Activated CD4-positive, alpha-beta T cell treated with anti-CD3 and anti-CD28 coated beads, Interleukin-2, amount 10 ng/mL, durations not matched to agents 24 days and 14 days (primary cell): ENCODE data around the gene FOXK1. TPM values are rescaled to one million over a fixed set of nuclear protein-coding genes. Genes with fewer than 3 reads are reported as not detected.

ENCODE experiments used
- DNase-seq: peaks from one replicate; pipeline ENCODE4 v3.0.0; 2022
- H3K27ac Mint-ChIP-seq: one replicate; pipeline ENCODE4 v1.8.0; 2022; ENCODE audit warnings: mild to moderate bottlenecking, mixed read lengths
- H3K27me3 Mint-ChIP-seq: one replicate; pipeline ENCODE4 v1.8.0; 2022; ENCODE audit warnings: mixed read lengths
- H3K36me3 Mint-ChIP-seq: one replicate; pipeline ENCODE4 v1.8.0; 2022; ENCODE audit warnings: low read depth, mild to moderate bottlenecking, mixed read lengths
- H3K4me1 Mint-ChIP-seq: one replicate; pipeline ENCODE4 v1.8.0; 2021; ENCODE audit warnings: mixed read lengths
- H3K4me3 Mint-ChIP-seq: one replicate; pipeline ENCODE4 v1.8.0; 2022; ENCODE audit warnings: mild to moderate bottlenecking, moderate library complexity, mixed read lengths
- H3K9me3 Mint-ChIP-seq: one replicate; pipeline ENCODE4 v1.8.0; 2021; ENCODE audit warnings: mixed read lengths
- intact Hi-C: fragments of 100-400 bp; cut with micrococcal nuclease; formaldehyde crosslinking; loops from one replicate; pipeline ENCODE4 v1.15.1; 2023
- total RNA-seq: library from RNA; stranded (reverse); gene quantifications from 2 replicates; pipeline ENCODE4 v1.2.3, GENCODE V29; 2022

FOXK1 gene
- total RNA-seq, 1 donor from 2014 or later: 36.6 TPM

GRCh38 chr7:4742852-4743251 is 60.8 kb downstream of the FOXK1 start:
- Mint-ChIP-seq H3K27me3 (no peaks in the 10 kb centered on the region), H3K27ac (peak overlapping the region; percentile 94), H3K4me1 (peaks cover 70% of the 10 kb centered on the region), H3K9me3 (no peaks in the 10 kb centered on the region), H3K36me3 (peaks cover 32% of the 10 kb centered on the region), H3K4me3 (no peak overlapping the region)
- intact Hi-C loops: no loop called here
- DNase-seq: no peak

- Mint-ChIP-seq H3K27ac (peak overlapping the region; percentile 94), H3K4me3 (peak overlapping the region; percentile 89), H3K4me1 (peaks cover 66% of the 10 kb centered on the region), H3K36me3 (peaks cover 40% of the 10 kb centered on the region), H3K27me3 (no peaks in the 10 kb centered on the region), H3K9me3 (no peaks in the 10 kb centered on the region)
- DNase-seq: peak; percentile 95
- intact Hi-C loops: loop anchor here (1.0 kb wide), 3 partner anchors 19 to 103 kb away; no protein-coding TSS in a partner anchor
These were observed 62.5 kb downstream of the FOXK1 start for GRCh38 chr7:4744391-4745264.

- H3K4me3 Mint-ChIP-seq: peak overlapping the region; percentile 89
- H3K4me1 Mint-ChIP-seq: peaks cover 63% of the 10 kb centered on the region
- no peak for DNase-seq
- H3K27ac Mint-ChIP-seq: peak overlapping the region; percentile 94
- peaks cover 37% of the 10 kb centered on the region for H3K36me3 Mint-ChIP-seq
- intact Hi-C loops: loop anchor here (1.0 kb wide), 2 partner anchors 61 to 104 kb away; no protein-coding TSS in a partner anchor
- no peaks in the 10 kb centered on the region for H3K27me3 Mint-ChIP-seq
- H3K9me3 Mint-ChIP-seq: no peaks in the 10 kb centered on the region
These were observed 63.3 kb downstream of the FOXK1 start for GRCh38 chr7:4745265-4745919.

- Mint-ChIP-seq H3K27me3 (no peaks in the 10 kb centered on the region), H3K4me1 (peaks cover 63% of the 10 kb centered on the region), H3K4me3 (peak overlapping the region; percentile 89), H3K36me3 (peaks cover 34% of the 10 kb centered on the region), H3K27ac (peak overlapping the region; percentile 94), H3K9me3 (no peaks in the 10 kb centered on the region)
- DNase-seq: peak; percentile 80
- intact Hi-C loops: loop anchor here (1.0 kb wide), 3 partner anchors 29 to 105 kb away; partner anchors contain the start of gene AP5Z1
These were observed 64.2 kb downstream of the FOXK1 start for GRCh38 chr7:4745971-4746919.

- H3K9me3 Mint-ChIP-seq: no peaks in the 10 kb centered on the region
- DNase-seq: no peak
- H3K36me3 Mint-ChIP-seq: peaks cover 30% of the 10 kb centered on the region
- H3K27me3 Mint-ChIP-seq: no peaks in the 10 kb centered on the region
- H3K4me1 Mint-ChIP-seq: peaks cover 58% of the 10 kb centered on the region
- H3K4me3 Mint-ChIP-seq: peak overlapping the region; percentile 51
- intact Hi-C loops: no loop called here
- peak overlapping the region; percentile 69 for H3K27ac Mint-ChIP-seq
These were observed 64.9 kb downstream of the FOXK1 start for GRCh38 chr7:4747013-4747412.

GRCh38 chr7:4747746-4748145 is 65.7 kb downstream of the FOXK1 start:
- H3K4me1 Mint-ChIP-seq: peaks cover 56% of the 10 kb centered on the region
- intact Hi-C loops: no loop called here
- H3K27ac Mint-ChIP-seq: peak overlapping the region; percentile 82
- H3K27me3 Mint-ChIP-seq: no peaks in the 10 kb centered on the region
- no peaks in the 10 kb centered on the region for H3K9me3 Mint-ChIP-seq
- H3K4me3 Mint-ChIP-seq: peak overlapping the region; percentile 47
- peaks cover 24% of the 10 kb centered on the region for H3K36me3 Mint-ChIP-seq
- no peak for DNase-seq

- DNase-seq: no peak
- intact Hi-C loops: no loop called here
- Mint-ChIP-seq H3K27me3 (no peaks in the 10 kb centered on the region), H3K27ac (peak overlapping the region; percentile 82), H3K36me3 (peaks cover 20% of the 10 kb centered on the region), H3K4me3 (peak overlapping the region; percentile 47), H3K9me3 (no peaks in the 10 kb centered on the region), H3K4me1 (peaks cover 55% of the 10 kb centered on the region)
These were observed 66.2 kb downstream of the FOXK1 start for GRCh38 chr7:4748231-4748681.

- H3K4me1 Mint-ChIP-seq: peaks cover 45% of the 10 kb centered on the region
- DNase-seq: no peak
- H3K27me3 Mint-ChIP-seq: no peaks in the 10 kb centered on the region
- H3K4me3 Mint-ChIP-seq: no peak overlapping the region
- peaks cover 19% of the 10 kb centered on the region for H3K36me3 Mint-ChIP-seq
- H3K9me3 Mint-ChIP-seq: no peaks in the 10 kb centered on the region
- intact Hi-C loops: no loop called here
- H3K27ac Mint-ChIP-seq: no peak overlapping the region
These were observed 67.3 kb downstream of the FOXK1 start for GRCh38 chr7:4749363-4749762.

- intact Hi-C loops: no loop called here
- no peaks in the 10 kb centered on the region for H3K27me3 Mint-ChIP-seq
- H3K36me3 Mint-ChIP-seq: peaks cover 20% of the 10 kb centered on the region
- no peak overlapping the region for H3K4me3 Mint-ChIP-seq
- peaks cover 41% of the 10 kb centered on the region for H3K4me1 Mint-ChIP-seq
- no peak overlapping the region for H3K27ac Mint-ChIP-seq
- DNase-seq: no peak
- no peaks in the 10 kb centered on the region for H3K9me3 Mint-ChIP-seq
These were observed 67.7 kb downstream of the FOXK1 start for GRCh38 chr7:4749798-4750197.

- Mint-ChIP-seq H3K9me3 (no peaks in the 10 kb centered on the region), H3K27ac (no peak overlapping the region), H3K27me3 (no peaks in the 10 kb centered on the region), H3K4me1 (peaks cover 28% of the 10 kb centered on the region), H3K4me3 (no peak overlapping the region), H3K36me3 (peaks cover 26% of the 10 kb centered on the region)
- intact Hi-C loops: no loop called here
- DNase-seq: no peak
These were observed 69.4 kb downstream of the FOXK1 start for GRCh38 chr7:4751398-4751947.

GRCh38 chr7:4753598-4754432 is 71.7 kb downstream of the FOXK1 start:
- Mint-ChIP-seq H3K27ac (no peak overlapping the region), H3K27me3 (no peaks in the 10 kb centered on the region), H3K4me3 (no peak overlapping the region), H3K9me3 (no peaks in the 10 kb centered on the region), H3K36me3 (peaks cover 23% of the 10 kb centered on the region), H3K4me1 (peaks cover 12% of the 10 kb centered on the region)
- intact Hi-C loops: loop anchor here (1.0 to 2.0 kb wide), 2 partner anchors 69 to 143 kb away; no protein-coding TSS in a partner anchor
- DNase-seq: peak; percentile 96

- Mint-ChIP-seq H3K4me1 (peaks cover 8% of the 10 kb centered on the region), H3K4me3 (no peak overlapping the region), H3K27ac (no peak overlapping the region), H3K27me3 (no peaks in the 10 kb centered on the region), H3K36me3 (peaks cover 20% of the 10 kb centered on the region), H3K9me3 (no peaks in the 10 kb centered on the region)
- intact Hi-C loops: loop anchor here (2.0 kb wide), 1 partner anchor 70 kb away; no protein-coding TSS in a partner anchor
- no peak for DNase-seq
These were observed 72.4 kb downstream of the FOXK1 start for GRCh38 chr7:4754433-4755010.
